RCC 7860 (cell line): ENCODE results near the gene PPARG.
"Not testable (repeated sequence)": the region's sequence is repeated elsewhere in the genome, so short reads cannot be mapped to it uniquely, and the experiment has no call there.

ENCODE experiments used
- DNase-seq: peaks from one replicate; pipeline ENCODE4 v3.0.0-alpha.2; 2015; ENCODE audit warnings: low spot score
- FAIRE-seq: peaks from 2 replicates; lab custom pipeline; 2012; peaks lifted over from hg19 to GRCh38; lab: Jason Lieb, UNC

PPARG gene

GRCh38 chr3:12472796-12473195 is 183.9 kb downstream of the PPARG start:
- DNase-seq = no peak
- FAIRE-seq = no peak

GRCh38 chr3:12473511-12473910 is 184.6 kb downstream of the PPARG start:
- no peak for FAIRE-seq

GRCh38 chr3:12476238-12476897 is 187.5 kb downstream of the PPARG start:
- FAIRE-seq (no peak), DNase-seq (no peak)

More at GRCh38 chr3:12473511-12473910, 184.6 kb downstream of the PPARG start:
- no peak for DNase-seq

GRCh38 chr3:12477256-12477655 is 188.4 kb downstream of the PPARG start:
- FAIRE-seq = no peak

GRCh38 chr3:12478326-12478725 is 189.5 kb downstream of the PPARG start:
- DNase-seq (no peak), FAIRE-seq (no peak)

More at GRCh38 chr3:12477256-12477655, 188.4 kb downstream of the PPARG start:
- DNase-seq = no peak

- not testable (repeated sequence) for FAIRE-seq, DNase-seq
These were observed 190.3 kb downstream of the PPARG start for GRCh38 chr3:12479198-12479597.

GRCh38 chr3:12479919-12480427 is 191.1 kb downstream of the PPARG start:
- FAIRE-seq (no peak), DNase-seq (peak; percentile 35)

GRCh38 chr3:12483410-12483809 is 194.5 kb downstream of the PPARG start:
- no peak for FAIRE-seq
- peak; percentile 24 for DNase-seq

- DNase-seq (no peak), FAIRE-seq (no peak)
These were observed 195.0 kb downstream of the PPARG start for GRCh38 chr3:12483872-12484197.
